Fibroblast of upper back skin (primary cell): ENCODE data around the gene ACP7.
A peak's percentile ranks its signal among the peaks of the same experiment; 100 is the strongest.
"Not testable (repeated sequence)": the region's sequence is repeated elsewhere in the genome, so short reads cannot be mapped to it uniquely, and the experiment has no call there.

Experiments
- DNase-seq: peaks from one replicate; pipeline ENCODE4 v3.0.0-alpha.2; 2013

Gene ACP7

GRCh38 chr19:39078436-39079200, 5.5 kb upstream of the ACP7 start:
- peak; percentile 93 for DNase-seq

GRCh38 chr19:39080431-39080830, 3.7 kb upstream of the ACP7 start:
- DNase-seq: no peak

GRCh38 chr19:39082167-39082566, 2.0 kb upstream of the ACP7 start:
- no peak for DNase-seq

DNA sequence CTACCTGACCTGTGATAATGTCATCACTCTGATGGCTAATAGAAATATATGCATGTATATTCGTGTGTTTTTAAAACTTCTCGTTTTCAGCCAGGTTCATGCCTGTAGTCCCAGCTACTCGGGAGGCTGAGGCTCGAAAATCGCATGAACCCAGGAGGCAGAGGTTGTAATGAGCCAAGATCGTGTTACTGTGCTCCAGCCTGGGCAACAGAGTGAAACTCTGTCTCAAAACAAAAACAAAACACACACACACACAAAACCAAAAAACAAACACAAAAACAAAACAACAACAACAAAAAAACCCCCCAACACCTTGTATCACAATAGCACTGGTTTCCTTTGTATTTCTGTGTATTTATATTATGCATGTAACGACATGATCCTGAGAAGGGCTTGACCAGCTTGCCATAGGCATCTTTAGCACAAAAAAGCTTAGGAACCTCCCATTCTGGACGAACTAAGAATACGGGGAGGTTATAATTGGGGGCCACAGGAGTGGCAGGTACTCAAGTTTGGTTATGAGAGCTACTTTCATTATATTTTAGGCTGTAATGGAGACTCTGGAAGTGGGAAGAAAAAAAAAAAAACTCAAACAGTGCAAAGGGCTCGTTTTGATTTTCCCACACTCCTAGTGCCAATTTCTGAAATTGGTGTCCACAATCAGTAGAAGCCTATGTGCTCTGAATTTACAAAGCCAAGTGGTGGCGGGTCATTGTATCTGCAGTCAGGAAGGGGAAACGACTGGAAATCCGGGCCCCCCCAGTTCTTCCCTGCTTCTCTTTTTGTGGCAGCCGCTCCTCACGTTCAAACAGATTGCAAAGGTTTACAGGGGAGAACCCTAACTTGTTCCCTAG, 1.2 kb upstream of the ACP7 start:
- no peak for DNase-seq

DNA sequence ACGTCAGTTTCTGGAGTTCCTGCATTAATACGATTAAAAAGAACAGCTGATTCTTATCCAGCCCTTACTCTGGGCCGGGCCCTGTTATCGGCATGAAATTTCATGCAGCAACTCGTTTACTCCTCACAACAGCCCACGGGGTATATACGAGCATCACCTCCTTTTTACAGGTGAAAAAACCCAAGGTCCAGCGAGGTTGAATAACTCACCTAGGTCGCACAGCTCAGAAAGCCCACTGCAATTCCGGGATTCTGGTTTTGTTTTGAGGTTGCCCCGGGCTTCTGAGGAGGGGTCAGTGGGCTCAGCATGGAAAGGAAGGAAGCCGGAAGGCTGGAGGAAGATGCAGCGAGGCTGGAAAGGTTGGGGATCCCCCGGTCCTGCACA, 577 bp upstream of the ACP7 start:
- DNase-seq: no peak

- no peak for DNase-seq
These were observed 538 bp downstream of the ACP7 start for GRCh38 chr19:39084732-39085080.

GRCh38 chr19:39085392-39085791, 1.2 kb downstream of the ACP7 start:
- no peak for DNase-seq

DNA sequence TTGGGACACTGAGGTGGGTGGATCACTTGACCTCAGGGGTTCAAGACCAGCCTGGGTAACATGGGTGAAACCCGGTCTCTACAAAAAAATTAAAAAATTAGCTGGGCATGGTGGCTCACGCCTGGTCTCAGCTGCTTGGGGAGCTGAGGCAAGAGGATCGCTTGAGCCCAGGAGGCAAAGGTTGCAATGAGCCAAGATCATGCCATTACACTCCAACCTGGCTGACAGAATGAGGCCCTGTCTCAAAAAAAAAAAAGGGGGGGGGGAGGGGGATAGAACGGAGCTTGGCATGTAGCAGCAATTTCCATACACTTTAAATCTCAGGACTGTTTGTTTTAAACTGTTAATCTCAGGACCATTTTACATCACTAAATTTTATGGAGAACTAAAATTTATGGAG, 2.2 kb downstream of the ACP7 start:
- no peak for DNase-seq

DNA sequence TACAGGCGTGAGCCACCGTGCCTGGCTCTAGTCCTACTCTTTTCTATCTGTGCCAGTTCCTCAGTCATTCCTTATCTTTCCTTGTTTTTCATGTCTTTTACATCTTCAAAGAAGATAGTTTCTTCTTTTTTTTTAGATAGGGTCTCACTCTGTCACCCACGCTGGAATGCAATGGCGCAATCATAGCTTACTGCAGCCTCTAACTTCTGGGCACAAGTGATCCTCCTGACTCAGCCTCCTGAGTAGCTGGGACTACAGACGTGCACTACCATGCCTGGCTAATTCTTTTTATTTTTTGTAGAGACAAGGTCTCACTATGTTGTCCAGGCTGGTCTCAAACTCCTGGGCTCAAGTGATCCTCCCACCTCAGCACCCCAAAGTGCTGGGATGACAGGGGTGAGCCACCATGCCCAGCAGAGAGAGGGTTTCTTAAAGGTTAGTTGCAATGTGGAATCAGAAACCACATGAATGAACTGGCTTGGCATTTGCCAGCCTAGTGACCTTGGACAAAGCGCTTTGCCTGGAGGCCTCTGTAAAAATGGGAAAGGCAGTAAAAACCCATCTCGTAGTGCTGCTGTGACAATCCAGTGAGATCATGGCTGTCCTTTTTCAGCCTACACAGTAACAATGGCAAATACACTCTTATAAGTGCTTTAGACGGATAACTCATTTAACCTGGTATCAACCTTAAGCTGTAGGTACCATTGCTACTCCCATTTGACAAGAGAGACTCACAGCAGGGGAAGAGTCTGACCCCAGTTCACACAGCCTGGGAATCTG, 3.9 kb downstream of the ACP7 start:
- no peak for DNase-seq

GRCh38 chr19:39090016-39090415, 5.8 kb downstream of the ACP7 start:
- not testable (repeated sequence) for DNase-seq

- no peak for DNase-seq
These were observed 6.7 kb downstream of the ACP7 start for GRCh38 chr19:39090881-39091280.

GRCh38 chr19:39095799-39096540, 11.8 kb downstream of the ACP7 start:
- DNase-seq: not testable (repeated sequence)

GRCh38 chr19:39097299-39097698, 13.1 kb downstream of the ACP7 start:
- DNase-seq: no peak

- no peak for DNase-seq
These were observed 13.6 kb downstream of the ACP7 start for GRCh38 chr19:39097721-39098120.

DNA sequence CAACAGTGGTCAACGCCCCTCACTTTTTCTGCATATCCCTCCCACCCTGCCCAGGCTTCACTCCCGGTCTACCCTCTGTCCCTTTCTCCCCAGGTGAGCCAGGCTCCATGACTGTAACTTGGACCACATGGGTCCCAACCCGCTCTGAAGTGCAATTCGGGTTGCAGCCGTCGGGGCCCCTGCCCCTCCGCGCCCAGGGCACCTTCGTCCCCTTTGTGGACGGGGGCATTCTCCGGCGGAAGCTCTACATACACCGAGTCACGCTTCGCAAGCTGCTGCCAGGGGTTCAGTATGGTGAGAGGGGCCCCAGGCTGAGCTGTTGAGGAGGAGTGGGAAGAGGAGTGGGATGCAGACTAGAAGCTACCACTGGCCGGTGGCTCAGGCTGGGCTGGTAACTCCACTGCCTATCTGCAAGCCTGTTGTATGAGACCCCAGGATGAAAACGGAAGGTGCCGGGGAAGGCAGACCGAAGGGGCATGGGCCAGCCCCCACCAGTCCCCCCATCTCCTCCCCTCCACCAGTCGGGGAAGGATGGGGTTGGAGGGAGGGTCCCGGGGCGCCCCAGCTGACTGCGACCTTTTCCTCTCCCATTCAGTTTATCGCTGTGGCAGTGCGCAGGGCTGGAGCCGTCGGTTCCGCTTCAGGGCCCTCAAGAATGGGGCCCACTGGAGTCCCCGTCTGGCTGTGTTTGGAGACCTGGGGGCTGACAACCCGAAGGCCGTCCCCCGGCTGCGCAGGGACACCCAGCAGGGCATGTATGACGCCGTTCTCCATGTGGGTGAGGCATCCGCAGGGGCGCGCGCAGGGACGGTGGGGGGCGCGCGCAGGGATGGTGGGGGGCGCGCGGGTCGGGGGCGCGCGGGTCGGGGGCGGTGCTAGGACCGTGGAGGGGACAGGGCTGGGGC, 14.4 kb downstream of the ACP7 start:
- DNase-seq: no peak

GRCh38 chr19:39099341-39099740, 15.2 kb downstream of the ACP7 start:
- DNase-seq: no peak

DNA sequence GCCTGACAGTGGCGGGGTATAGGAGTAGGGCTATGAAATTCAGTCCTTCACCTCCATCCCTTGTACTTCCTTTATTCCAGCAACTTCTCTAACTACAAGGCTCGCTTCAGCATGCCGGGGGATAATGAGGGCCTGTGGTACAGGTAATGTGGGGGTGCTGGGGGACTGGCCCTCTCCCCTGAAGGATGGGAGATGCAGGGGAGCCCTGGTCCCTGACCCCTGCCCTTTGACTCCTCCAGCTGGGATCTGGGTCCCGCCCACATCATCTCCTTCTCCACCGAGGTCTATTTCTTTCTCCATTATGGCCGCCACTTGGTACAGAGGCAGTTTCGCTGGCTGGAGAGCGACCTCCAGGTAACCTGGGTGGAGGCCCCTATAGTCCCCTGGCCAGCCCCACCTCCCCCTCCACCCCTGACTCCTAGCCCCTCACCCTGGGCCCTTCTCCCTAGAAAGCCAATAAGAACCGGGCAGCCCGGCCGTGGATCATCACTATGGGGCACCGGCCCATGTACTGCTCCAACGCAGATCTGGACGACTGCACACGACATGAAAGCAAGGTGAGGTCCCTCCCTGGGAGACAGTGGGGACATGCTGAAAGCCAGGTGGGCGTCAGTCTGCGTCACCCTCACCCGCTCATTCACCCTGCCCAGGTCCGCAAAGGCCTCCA, 16.5 kb downstream of the ACP7 start:
- DNase-seq: no peak

DNA sequence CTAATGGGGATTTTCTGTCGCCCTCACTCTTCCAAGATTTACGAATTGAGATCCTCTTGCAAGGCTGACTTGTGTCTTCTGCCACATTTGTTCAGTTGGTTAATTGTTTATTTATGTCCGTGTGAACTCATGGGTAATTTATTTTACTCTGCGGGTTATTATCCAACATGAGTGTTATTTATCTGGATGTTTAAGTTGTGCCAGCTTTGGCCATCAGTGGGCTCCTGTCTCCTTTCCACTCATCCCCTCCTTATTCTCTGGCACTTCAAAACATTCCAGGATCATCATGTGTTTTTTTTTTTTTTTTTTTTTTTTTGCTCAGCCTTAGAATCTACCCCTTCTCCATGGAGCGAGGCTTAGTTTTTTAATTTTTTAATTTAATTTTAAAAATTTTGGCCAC, 19.0 kb downstream of the ACP7 start:
- no peak for DNase-seq

- DNase-seq: no peak
These were observed 20.0 kb downstream of the ACP7 start for GRCh38 chr19:39104186-39104596.

- DNase-seq: no peak
These were observed 22.0 kb downstream of the ACP7 start for GRCh38 chr19:39106194-39106593.

DNA sequence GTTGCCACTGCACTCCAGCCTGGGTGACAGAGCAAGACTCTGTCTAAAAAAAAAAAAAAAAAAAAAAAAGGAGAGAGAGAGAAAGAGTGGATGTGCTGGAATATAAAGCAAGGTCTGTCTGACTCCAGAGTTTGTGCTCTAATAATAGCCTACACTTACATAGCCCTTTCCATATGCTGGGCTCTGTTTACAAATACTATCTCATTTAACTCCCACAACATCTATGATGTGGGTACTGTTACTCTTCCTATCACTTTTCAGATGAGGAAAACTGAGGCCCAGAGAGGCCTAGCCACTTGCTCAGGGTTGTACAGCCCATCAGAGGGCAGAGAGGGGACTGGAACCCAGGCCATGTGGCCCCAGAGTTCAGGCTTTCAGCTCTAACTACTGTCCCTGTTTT, 25.5 kb downstream of the ACP7 start:
- DNase-seq: no peak
